Peyer's patch (tissue), 4 donors: ENCODE results near the gene TMEM204. TPM values are rescaled to one million over a fixed set of nuclear protein-coding genes. Genes with fewer than 3 reads are reported as not detected.

Experiments used
- DNase-seq, 3 donors: peaks; one replicate each; pipeline ENCODE4 v3.0.0-alpha.2; 2017 to 2019
- H3K27ac ChIP-seq, 4 donors: fragments of 200-600 bp; sonication (generic); one replicate each; pipeline ENCODE4 v1.5.1; 2016 to 2019
- H3K27me3 ChIP-seq, 2 donors: fragments of 200-600 bp; sonication (generic); one replicate each; pipeline ENCODE4 v1.5.1; 2019
- H3K36me3 ChIP-seq, 3 donors: fragments of 200-600 bp; sonication (generic); one replicate each; pipeline ENCODE4 v1.5.1; 2016 to 2019
- H3K4me1 ChIP-seq, 4 donors: fragments of 200-600 bp; sonication (generic); one replicate each; pipeline ENCODE4 v1.5.1; 2016 to 2019
- H3K4me3 ChIP-seq, 4 donors: fragments of 200-600 bp; sonication (generic); 1 replicate in 3 of 4; 2 replicates in 1 of 4; pipeline ENCODE4 v1.5.1; 2016 to 2019; ENCODE audit warnings: mild to moderate bottlenecking in 1 of 4
- H3K9me3 ChIP-seq, 4 donors: fragments of 200-600 bp; sonication (generic); one replicate each; pipeline ENCODE4 v1.5.1; 2016 to 2019; ENCODE audit warnings: mild to moderate bottlenecking in 1 of 4
- POLR2A ChIP-seq, 2 donors: fragments of 450-650 bp; IDR thresholded peaks; one replicate each; pipeline ENCODE4 v1.5.1; 2017; ENCODE audit warnings: antibody characterized with exemption in 2 of 2, mild to moderate bottlenecking in 2 of 2, moderate library complexity in 2 of 2
- total RNA-seq, 4 donors: library from RNA; depleted of rRNA; stranded (reverse); fragments of >200 nt; gene quantifications; one replicate each; pipeline ENCODE4 v1.1.0, GENCODE V29; 2016
- TF ChIP-seq, protein P1 (sequence below), 6 experiments: fragments of 450-650 bp in 4 of 6; fragments of 200-600 bp in 2 of 6; sonication (generic) in 1 of 6; IDR thresholded peaks; one replicate each; pipeline ENCODE4 v1.5.1; 2017 to 2019; ENCODE audit warnings: antibody characterized with exemption in 6 of 6, mild to moderate bottlenecking in 3 of 6, moderate library complexity in 1 of 6

The TMEM204 gene
- total RNA-seq, 4 donors from 2014 or later: 7.4 to 42.1 (median 11.6) TPM

GRCh38 chr16:1501630-1502029 is 31.8 kb upstream of the TMEM204 start:
- Histone ChIP-seq H3K9me3 (no peaks in the 10 kb centered on the region), H3K4me1 (no peaks in the 10 kb centered on the region), H3K27me3 (no peaks in the 10 kb centered on the region), H3K36me3 (peaks cover 0 to 67% (median 0%) of the 10 kb centered on the region in 3 donors), H3K4me3 (no peak overlapping the region), H3K27ac (no peak overlapping the region)
- DNase-seq: no peak
- TF ChIP-seq POLR2A (IDR thresholded peaks at IDR 0.05): no peak
- TF ChIP-seq, protein P1, sequence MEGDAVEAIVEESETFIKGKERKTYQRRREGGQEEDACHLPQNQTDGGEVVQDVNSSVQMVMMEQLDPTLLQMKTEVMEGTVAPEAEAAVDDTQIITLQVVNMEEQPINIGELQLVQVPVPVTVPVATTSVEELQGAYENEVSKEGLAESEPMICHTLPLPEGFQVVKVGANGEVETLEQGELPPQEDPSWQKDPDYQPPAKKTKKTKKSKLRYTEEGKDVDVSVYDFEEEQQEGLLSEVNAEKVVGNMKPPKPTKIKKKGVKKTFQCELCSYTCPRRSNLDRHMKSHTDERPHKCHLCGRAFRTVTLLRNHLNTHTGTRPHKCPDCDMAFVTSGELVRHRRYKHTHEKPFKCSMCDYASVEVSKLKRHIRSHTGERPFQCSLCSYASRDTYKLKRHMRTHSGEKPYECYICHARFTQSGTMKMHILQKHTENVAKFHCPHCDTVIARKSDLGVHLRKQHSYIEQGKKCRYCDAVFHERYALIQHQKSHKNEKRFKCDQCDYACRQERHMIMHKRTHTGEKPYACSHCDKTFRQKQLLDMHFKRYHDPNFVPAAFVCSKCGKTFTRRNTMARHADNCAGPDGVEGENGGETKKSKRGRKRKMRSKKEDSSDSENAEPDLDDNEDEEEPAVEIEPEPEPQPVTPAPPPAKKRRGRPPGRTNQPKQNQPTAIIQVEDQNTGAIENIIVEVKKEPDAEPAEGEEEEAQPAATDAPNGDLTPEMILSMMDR (IDR thresholded peaks at IDR 0.05): no peak

- Histone ChIP-seq H3K27me3 (no peaks in the 10 kb centered on the region), H3K4me3 (no peak overlapping the region), H3K4me1 (no peaks in the 10 kb centered on the region), H3K27ac (no peak overlapping the region), H3K36me3 (peaks cover 0 to 61% (median 0%) of the 10 kb centered on the region in 3 donors), H3K9me3 (no peaks in the 10 kb centered on the region)
- no peak for DNase-seq
- TF ChIP-seq, protein P1 (IDR thresholded peaks at IDR 0.05): no peak
- TF ChIP-seq POLR2A (IDR thresholded peaks at IDR 0.05): no peak
Measured at GRCh38 chr16:1502092-1503004, 31.1 kb upstream of the TMEM204 start.

- no peaks in the 10 kb centered on the region for H3K4me1 ChIP-seq
- no peak overlapping the region for H3K27ac ChIP-seq
- no peak for DNase-seq
- no peak overlapping the region for H3K4me3 ChIP-seq
- peaks cover 0 to 56% (median 0%) of the 10 kb centered on the region in 3 donors for H3K36me3 ChIP-seq
- no peaks in the 10 kb centered on the region for H3K27me3 ChIP-seq
- no peak for TF ChIP-seq POLR2A (IDR thresholded peaks at IDR 0.05)
- TF ChIP-seq, protein P1 (IDR thresholded peaks at IDR 0.05): no peak
- H3K9me3 ChIP-seq: no peaks in the 10 kb centered on the region
Measured at GRCh38 chr16:1503110-1503955, 30.1 kb upstream of the TMEM204 start.

DNA sequence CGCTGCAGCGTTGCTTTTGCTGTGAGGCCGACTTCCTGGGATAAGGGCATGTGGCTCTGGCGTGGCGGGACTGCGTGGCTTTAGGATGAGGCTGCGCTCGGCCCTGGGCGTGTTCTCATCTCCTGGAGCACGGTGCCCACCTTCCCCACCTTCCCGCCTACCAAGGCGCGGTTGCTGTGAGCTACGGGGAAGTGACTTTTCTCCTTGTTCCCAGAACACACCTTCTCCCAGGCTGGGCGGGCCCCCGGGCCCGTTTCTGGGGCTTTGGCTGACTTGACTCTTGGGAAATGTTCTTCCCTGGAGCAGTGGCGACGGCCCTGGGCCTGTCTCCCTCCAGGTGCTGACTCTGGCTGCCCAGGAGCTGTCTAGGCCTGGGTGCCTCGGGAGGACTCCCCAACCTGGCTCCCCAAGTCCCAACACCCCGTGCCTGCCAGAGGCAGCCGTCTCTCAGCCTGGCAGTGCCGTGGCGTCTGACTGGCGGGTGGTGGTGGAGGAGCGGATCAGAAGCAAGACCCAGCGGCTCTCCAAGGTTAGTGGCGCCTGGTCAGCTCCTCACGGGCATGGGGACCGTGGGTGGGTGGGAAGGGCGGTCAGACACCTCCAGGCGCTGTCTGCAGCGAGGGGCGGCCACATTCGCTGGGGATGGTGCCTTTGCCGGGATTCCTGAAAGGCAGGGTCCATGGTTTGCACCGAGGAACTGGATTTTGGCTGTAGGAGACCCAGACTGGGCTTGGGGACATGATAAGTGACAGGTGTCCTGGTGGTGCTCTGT is 28.2 kb upstream of the TMEM204 start:
- Histone ChIP-seq H3K36me3 (peaks cover 0 to 55% (median 0%) of the 10 kb centered on the region in 3 donors), H3K4me3 (no peak overlapping the region), H3K4me1 (no peaks in the 10 kb centered on the region), H3K9me3 (no peaks in the 10 kb centered on the region), H3K27ac (no peak overlapping the region), H3K27me3 (no peaks in the 10 kb centered on the region)
- no peak for DNase-seq
- TF ChIP-seq, protein P1 (IDR thresholded peaks at IDR 0.05): no peak
- no peak for TF ChIP-seq POLR2A (IDR thresholded peaks at IDR 0.05)

DNA sequence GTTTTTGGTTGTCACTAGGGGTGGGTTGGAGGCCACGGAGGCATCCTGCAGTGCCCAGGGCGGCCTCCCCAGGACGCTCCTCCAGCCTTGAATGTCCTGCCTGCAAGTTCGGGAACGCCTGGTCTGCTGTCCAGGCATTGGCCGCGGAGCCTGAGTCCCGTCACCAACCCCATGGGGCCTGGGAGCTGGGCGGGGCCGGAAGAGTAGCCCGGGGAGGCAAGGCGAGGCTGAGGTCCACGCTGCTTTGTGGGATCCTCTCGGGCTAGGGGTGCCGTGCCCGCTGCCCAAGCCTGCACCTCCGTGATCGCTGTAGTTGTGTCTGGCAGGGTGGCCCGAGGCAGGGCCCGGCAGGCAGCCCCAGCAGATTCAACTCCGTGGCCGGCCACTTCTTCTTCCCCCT is 27.6 kb upstream of the TMEM204 start:
- Histone ChIP-seq H3K27ac (no peak overlapping the region), H3K27me3 (no peaks in the 10 kb centered on the region), H3K9me3 (no peaks in the 10 kb centered on the region), H3K4me3 (no peak overlapping the region), H3K36me3 (peaks cover 0 to 48% (median 0%) of the 10 kb centered on the region in 3 donors), H3K4me1 (no peaks in the 10 kb centered on the region)
- TF ChIP-seq POLR2A (IDR thresholded peaks at IDR 0.05): no peak
- TF ChIP-seq, protein P1 (IDR thresholded peaks at IDR 0.05): no peak
- DNase-seq: no peak
